GM23338 (cell line): Measurements from ENCODE around the gene KCNJ18. TPM values are rescaled to one million over a fixed set of nuclear protein-coding genes. Genes with fewer than 3 reads are reported as not detected.
"Not testable (repeated sequence)": the region's sequence is repeated elsewhere in the genome, so short reads cannot be mapped to it uniquely, and the experiment has no call there.

Experiments
- ATAC-seq: fragments of 200-7000 bp; cut with Tn5 transposase; 3 replicates; pipeline ENCODE4 v1.9.1; 2020
- DNase-seq: peaks from one replicate; pipeline ENCODE4 v3.0.0-alpha.2; 2015; ENCODE audit warnings: low spot score
- H2AFZ ChIP-seq: fragments of 200-600 bp; sonication (generic); 2 replicates; pipeline ENCODE4 v1.8.0; 2016; ENCODE audit warnings: antibody characterized with exemption, mild to moderate bottlenecking, moderate library complexity
- H3F3A ChIP-seq: fragments of 200-600 bp; sonication (generic); replicated peaks from 2 replicates; pipeline ENCODE4 v1.8.0; 2017; ENCODE audit warnings: antibody characterized with exemption, mixed run types, low read depth
- H3K27ac ChIP-seq: fragments of 200-600 bp; sonication (generic); 2 replicates; pipeline ENCODE4 v1.6.1; 2016; ENCODE audit warnings: low read depth
- H3K27me3 ChIP-seq: fragments of 200-600 bp; sonication (generic); 2 replicates; pipeline ENCODE4 v1.8.0; 2016; ENCODE audit warnings: mild to moderate bottlenecking, mixed run types, moderate library complexity; ENCODE audit not compliant: insufficient read depth
- H3K36me3 ChIP-seq: fragments of 200-600 bp; sonication (generic); 2 replicates; pipeline ENCODE4 v1.8.0; 2016; ENCODE audit warnings: mild to moderate bottlenecking; ENCODE audit not compliant: insufficient read depth
- H3K4me1 ChIP-seq: fragments of 200-600 bp; sonication (generic); 2 replicates; pipeline ENCODE4 v1.8.0; 2016; ENCODE audit warnings: mild to moderate bottlenecking, moderate library complexity; ENCODE audit not compliant: insufficient read depth
- H3K4me2 ChIP-seq: fragments of 200-600 bp; sonication (generic); 2 replicates; pipeline ENCODE4 v1.7.1; 2017; ENCODE audit warnings: mixed run types
- H3K4me3 ChIP-seq: fragments of 200-600 bp; sonication (generic); 2 replicates; pipeline ENCODE4 v1.6.1; 2016; ENCODE audit warnings: mixed run types
- H3K79me2 ChIP-seq: fragments of 200-600 bp; sonication (generic); replicated peaks from 2 replicates; pipeline ENCODE4 v1.8.0; 2017; ENCODE audit warnings: mild to moderate bottlenecking; ENCODE audit not compliant: insufficient read depth
- H3K9me2 ChIP-seq: fragments of 200-600 bp; sonication (generic); 2 replicates; pipeline ENCODE4 v1.8.0; 2017; ENCODE audit not compliant: insufficient read depth
- H4K20me1 ChIP-seq: fragments of 200-600 bp; sonication (generic); replicated peaks from 2 replicates; pipeline ENCODE4 v1.8.0; 2017; ENCODE audit warnings: mild to moderate bottlenecking; ENCODE audit not compliant: insufficient read depth
- H3K27ac Mint-ChIP-seq: 2 replicates; pipeline ENCODE4 v1.8.0; 2020; ENCODE audit warnings: inconsistent platforms, mild to moderate bottlenecking, moderate library complexity, mixed read lengths
- H3K27me3 Mint-ChIP-seq: 3 replicates; pipeline ENCODE4 v1.8.0; 2022; ENCODE audit warnings: low read depth, mild to moderate bottlenecking, moderate library complexity, mixed read lengths, inconsistent platforms; ENCODE audit not compliant: insufficient read depth, poor library complexity
- H3K36me3 Mint-ChIP-seq: 3 replicates; pipeline ENCODE4 v1.8.0; 2021; ENCODE audit warnings: low read depth, mild to moderate bottlenecking, inconsistent platforms, moderate library complexity, mixed read lengths
- H3K4me1 Mint-ChIP-seq: 3 replicates; pipeline ENCODE4 v1.8.0; 2020; ENCODE audit warnings: mild to moderate bottlenecking, inconsistent platforms, mixed read lengths
- H3K4me3 Mint-ChIP-seq: 3 replicates; pipeline ENCODE4 v1.8.0; 2021; ENCODE audit warnings: moderate library complexity, mild to moderate bottlenecking, inconsistent platforms, mixed read lengths
- H3K9me3 Mint-ChIP-seq: 3 replicates; pipeline ENCODE4 v1.8.0; 2020; ENCODE audit warnings: moderate library complexity, mild to moderate bottlenecking, inconsistent platforms, mixed read lengths
- polyA plus RNA-seq: library from polyadenylated mRNA; unstranded; fragments of >200 nt; fragmentation: Nextera tagmentation; extraction: Ambion mirVana; gene quantifications from 2 replicates; pipeline ENCODE4 v1.2.1, GENCODE V29; 2016
- total RNA-seq: library from RNA; depleted of rRNA; stranded (reverse); fragments of >200 nt; shearing (Covaris generic); gene quantifications from 2 replicates; pipeline ENCODE4 v1.2.3, GENCODE V29; 2014

The KCNJ18 gene
- total and polyA plus RNA-seq, 2 experiments from 2014 or later, result not detected

GRCh38 chr17:21670361-21671155 is 21.8 kb upstream of the KCNJ18 start:
- not testable (repeated sequence) for H3K4me1 ChIP-seq, H3K36me3 ChIP-seq, H3K27ac Mint-ChIP-seq, H3K79me2 ChIP-seq, H3K4me3 ChIP-seq, H3K4me2 ChIP-seq, H3F3A ChIP-seq, H3K27me3 ChIP-seq, H4K20me1 ChIP-seq, H3K4me3 Mint-ChIP-seq, H3K9me2 ChIP-seq, H3K27ac ChIP-seq, H2AFZ ChIP-seq
- Mint-ChIP-seq H3K4me1 (peaks cover 12% of the 10 kb centered on the region), H3K9me3 (peaks cover 100% of the 10 kb centered on the region), H3K36me3 (peaks cover 60% of the 10 kb centered on the region), H3K27me3 (peaks cover 21% of the 10 kb centered on the region)
- DNase-seq (peak; percentile 27), ATAC-seq (peak; percentile 55)

GRCh38 chr17:21671437-21671836 is 20.9 kb upstream of the KCNJ18 start:
- not testable (repeated sequence) for H3F3A ChIP-seq, ATAC-seq, H3K79me2 ChIP-seq, H3K9me2 ChIP-seq, H3K36me3 ChIP-seq, H3K4me2 ChIP-seq, DNase-seq, H4K20me1 ChIP-seq, H3K4me1 ChIP-seq, H3K27ac Mint-ChIP-seq, H3K4me3 ChIP-seq, H3K4me3 Mint-ChIP-seq, H2AFZ ChIP-seq, H3K27ac ChIP-seq, H3K27me3 ChIP-seq
- Mint-ChIP-seq H3K9me3 (peaks cover 100% of the 10 kb centered on the region), H3K4me1 (peaks cover 12% of the 10 kb centered on the region), H3K27me3 (peaks cover 18% of the 10 kb centered on the region), H3K36me3 (peaks cover 62% of the 10 kb centered on the region)

- H3K4me1 ChIP-seq, H3K36me3 ChIP-seq, H3K4me2 ChIP-seq, H3K27me3 ChIP-seq, H3K4me3 Mint-ChIP-seq, ATAC-seq, H3K79me2 ChIP-seq, H3K4me3 ChIP-seq, H4K20me1 ChIP-seq, H3F3A ChIP-seq, H3K27ac Mint-ChIP-seq, H2AFZ ChIP-seq, DNase-seq, H3K27ac ChIP-seq, H3K9me2 ChIP-seq: not testable (repeated sequence)
- Mint-ChIP-seq H3K9me3 (peaks cover 100% of the 10 kb centered on the region), H3K4me1 (peaks cover 12% of the 10 kb centered on the region), H3K27me3 (peaks cover 17% of the 10 kb centered on the region), H3K36me3 (peaks cover 63% of the 10 kb centered on the region)
Observed at GRCh38 chr17:21671871-21672270, 20.5 kb upstream of the KCNJ18 start.

- not testable (repeated sequence) for DNase-seq, H2AFZ ChIP-seq, H3K36me3 ChIP-seq, H3K27me3 ChIP-seq, H3K4me3 Mint-ChIP-seq, H4K20me1 ChIP-seq, H3K79me2 ChIP-seq, H3K4me1 Mint-ChIP-seq, H3K4me2 ChIP-seq, H3K4me1 ChIP-seq, H3K27ac ChIP-seq, H3K27ac Mint-ChIP-seq, H3K9me2 ChIP-seq, ATAC-seq, H3K4me3 ChIP-seq, H3F3A ChIP-seq
- H3K36me3 Mint-ChIP-seq, result peaks cover 66% of the 10 kb centered on the region
- peaks cover 100% of the 10 kb centered on the region for H3K9me3 Mint-ChIP-seq
- H3K27me3 Mint-ChIP-seq, result peaks cover 27% of the 10 kb centered on the region
Observed at GRCh38 chr17:21673451-21674241, 18.7 kb upstream of the KCNJ18 start.
